Heart left ventricle (tissue), 13 donors: ENCODE measurements around the gene ARHGAP10.

Source experiments
- POLR2A ChIP-seq, 2 donors: fragments of 450-650 bp; IDR thresholded peaks; one replicate each; pipeline ENCODE4 v1.6.1; 2017; ENCODE audit warnings: antibody characterized with exemption in 2 of 2, mild to moderate bottlenecking in 2 of 2, moderate library complexity in 2 of 2
- TF ChIP-seq, protein P1 (sequence below), 12 donors: fragments of 200-600 bp; sonication (generic) in 4 of 12; IDR thresholded peaks; one replicate each; pipeline versions ENCODE4 v1.5.0 to v1.8.0; 2018 to 2022; ENCODE audit warnings: antibody characterized with exemption in 12 of 12, mild to moderate bottlenecking in 5 of 12
- donor health status: ischemic (EF 13 %, LVEDD 7.1; RV severe dilation, severe dysfunction).
- donor health status: DM: no; HTN: yes; CAD: no.
- donor health status: DM: no; HTN: no; CAD: no.
- donor health status: ischemic (EF 25% LVEDD 6.9; RV normal size, moderate dysfunction).
- donor health status: ischemic (EF 25% LVEDD 5.7; RV mildly dilated, moderate dysfunction).
- donor health status: ischemic (EF 35%, LVEDD 5.7; RV mildly dilated, moderate dysfunction).
- donor health status: nonischemic (EF 11% LVEDD 7.7; RV severe dilation, severe dysfunction).
- donor health status: DM: yes; HTN: yes; CAD: no.
- donor health status: PGD.
- donor health status: ischemic (EF 29% LVEDD 5.4; RV normal size, mild dysfunction).
- donor health status: nonischemic (EF 23%, LVEDD 6.1; RV moderate dilation, normal function).

DNA sequence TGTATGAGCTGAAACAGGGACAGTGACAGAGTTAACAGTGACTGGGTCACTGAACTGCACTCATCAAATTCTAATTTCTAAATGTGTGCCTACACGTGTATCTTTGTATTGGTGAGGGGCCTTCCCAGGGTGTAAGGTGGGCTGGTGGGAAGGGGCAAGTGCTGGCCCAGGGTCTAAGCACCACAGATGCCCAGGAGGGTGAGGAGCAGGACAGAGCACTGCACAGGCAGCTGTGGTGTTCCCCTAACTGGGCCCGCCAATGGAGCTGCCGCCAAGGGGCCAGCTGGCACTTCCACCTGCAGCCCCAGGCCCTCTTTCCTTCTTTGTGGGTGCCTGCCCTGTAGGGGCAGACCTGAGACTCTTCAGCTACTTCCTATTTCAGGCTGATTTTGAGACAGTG lies 349.9 kb downstream of the ARHGAP10 start:
- no peak for TF ChIP-seq POLR2A (IDR thresholded peaks at IDR 0.05)
- TF ChIP-seq, protein P1, sequence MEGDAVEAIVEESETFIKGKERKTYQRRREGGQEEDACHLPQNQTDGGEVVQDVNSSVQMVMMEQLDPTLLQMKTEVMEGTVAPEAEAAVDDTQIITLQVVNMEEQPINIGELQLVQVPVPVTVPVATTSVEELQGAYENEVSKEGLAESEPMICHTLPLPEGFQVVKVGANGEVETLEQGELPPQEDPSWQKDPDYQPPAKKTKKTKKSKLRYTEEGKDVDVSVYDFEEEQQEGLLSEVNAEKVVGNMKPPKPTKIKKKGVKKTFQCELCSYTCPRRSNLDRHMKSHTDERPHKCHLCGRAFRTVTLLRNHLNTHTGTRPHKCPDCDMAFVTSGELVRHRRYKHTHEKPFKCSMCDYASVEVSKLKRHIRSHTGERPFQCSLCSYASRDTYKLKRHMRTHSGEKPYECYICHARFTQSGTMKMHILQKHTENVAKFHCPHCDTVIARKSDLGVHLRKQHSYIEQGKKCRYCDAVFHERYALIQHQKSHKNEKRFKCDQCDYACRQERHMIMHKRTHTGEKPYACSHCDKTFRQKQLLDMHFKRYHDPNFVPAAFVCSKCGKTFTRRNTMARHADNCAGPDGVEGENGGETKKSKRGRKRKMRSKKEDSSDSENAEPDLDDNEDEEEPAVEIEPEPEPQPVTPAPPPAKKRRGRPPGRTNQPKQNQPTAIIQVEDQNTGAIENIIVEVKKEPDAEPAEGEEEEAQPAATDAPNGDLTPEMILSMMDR (IDR thresholded peaks at IDR 0.05), result no peak
